A673 (cell line): ENCODE measurements around the gene EPB41.

Experiments
- EZH2 ChIP-seq: fragments of 200-600 bp; sonication (generic); IDR thresholded peaks from 2 replicates; pipeline ENCODE4 v1.6.1; 2017; ENCODE audit warnings: borderline replicate concordance, low read depth, mild to moderate bottlenecking, mixed read lengths, antibody characterized with exemption, low read length; ENCODE audit not compliant: poor library complexity, severe bottlenecking
- TF ChIP-seq, protein P1 (sequence below): fragments of 300-800, 200-600 bp; sonication (generic); conservative IDR thresholded peaks from 2 replicates; pipeline ENCODE4 v1.5.1; 2017; ENCODE audit warnings: low read depth, mild to moderate bottlenecking, antibody characterized with exemption, low read length, moderate library complexity, mixed read lengths

DNA sequence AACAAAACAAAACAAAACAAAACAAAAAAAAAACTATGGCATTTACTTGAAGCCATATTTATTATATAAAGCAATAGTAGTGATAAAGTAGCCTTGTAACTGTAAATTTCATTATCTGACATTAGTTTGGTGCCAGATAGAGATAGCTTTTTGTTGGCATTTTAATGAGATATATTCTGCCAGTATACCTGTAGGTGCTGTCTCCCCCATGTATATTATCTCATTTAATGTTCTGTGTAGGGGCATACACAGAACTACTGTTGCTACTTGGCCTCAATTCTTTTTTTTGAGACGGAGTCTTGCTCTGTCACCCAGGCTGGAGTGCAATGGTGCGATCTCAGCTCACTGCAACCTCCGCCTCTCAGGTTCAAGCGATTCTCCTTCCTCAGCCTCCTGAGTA, 141.9 kb downstream of the EPB41 start:
- TF ChIP-seq EZH2: no peak
- TF ChIP-seq, protein P1, sequence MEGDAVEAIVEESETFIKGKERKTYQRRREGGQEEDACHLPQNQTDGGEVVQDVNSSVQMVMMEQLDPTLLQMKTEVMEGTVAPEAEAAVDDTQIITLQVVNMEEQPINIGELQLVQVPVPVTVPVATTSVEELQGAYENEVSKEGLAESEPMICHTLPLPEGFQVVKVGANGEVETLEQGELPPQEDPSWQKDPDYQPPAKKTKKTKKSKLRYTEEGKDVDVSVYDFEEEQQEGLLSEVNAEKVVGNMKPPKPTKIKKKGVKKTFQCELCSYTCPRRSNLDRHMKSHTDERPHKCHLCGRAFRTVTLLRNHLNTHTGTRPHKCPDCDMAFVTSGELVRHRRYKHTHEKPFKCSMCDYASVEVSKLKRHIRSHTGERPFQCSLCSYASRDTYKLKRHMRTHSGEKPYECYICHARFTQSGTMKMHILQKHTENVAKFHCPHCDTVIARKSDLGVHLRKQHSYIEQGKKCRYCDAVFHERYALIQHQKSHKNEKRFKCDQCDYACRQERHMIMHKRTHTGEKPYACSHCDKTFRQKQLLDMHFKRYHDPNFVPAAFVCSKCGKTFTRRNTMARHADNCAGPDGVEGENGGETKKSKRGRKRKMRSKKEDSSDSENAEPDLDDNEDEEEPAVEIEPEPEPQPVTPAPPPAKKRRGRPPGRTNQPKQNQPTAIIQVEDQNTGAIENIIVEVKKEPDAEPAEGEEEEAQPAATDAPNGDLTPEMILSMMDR: no peak
